Heart left ventricle (tissue), 13 donors: ENCODE results near the gene PTPN3.

Experiments
- CTCF ChIP-seq, 12 donors: fragments of 200-600 bp; sonication (generic) in 4 of 12; IDR thresholded peaks; one replicate each; pipeline versions ENCODE4 v1.5.0 to v1.8.0; 2018 to 2022; ENCODE audit warnings: antibody characterized with exemption in 12 of 12, mild to moderate bottlenecking in 5 of 12
- POLR2A ChIP-seq, 2 donors: fragments of 450-650 bp; IDR thresholded peaks; one replicate each; pipeline ENCODE4 v1.6.1; 2017; ENCODE audit warnings: antibody characterized with exemption in 2 of 2, mild to moderate bottlenecking in 2 of 2, moderate library complexity in 2 of 2
- donor health status: ischemic (EF 13 %, LVEDD 7.1; RV severe dilation, severe dysfunction).
- donor health status: DM: no; HTN: yes; CAD: no.
- donor health status: DM: no; HTN: no; CAD: no.
- donor health status: ischemic (EF 25% LVEDD 6.9; RV normal size, moderate dysfunction).
- donor health status: ischemic (EF 25% LVEDD 5.7; RV mildly dilated, moderate dysfunction).
- donor health status: ischemic (EF 35%, LVEDD 5.7; RV mildly dilated, moderate dysfunction).
- donor health status: nonischemic (EF 11% LVEDD 7.7; RV severe dilation, severe dysfunction).
- donor health status: DM: yes; HTN: yes; CAD: no.
- donor health status: PGD.
- donor health status: ischemic (EF 29% LVEDD 5.4; RV normal size, mild dysfunction).
- donor health status: nonischemic (EF 23%, LVEDD 6.1; RV moderate dilation, normal function).

DNA sequence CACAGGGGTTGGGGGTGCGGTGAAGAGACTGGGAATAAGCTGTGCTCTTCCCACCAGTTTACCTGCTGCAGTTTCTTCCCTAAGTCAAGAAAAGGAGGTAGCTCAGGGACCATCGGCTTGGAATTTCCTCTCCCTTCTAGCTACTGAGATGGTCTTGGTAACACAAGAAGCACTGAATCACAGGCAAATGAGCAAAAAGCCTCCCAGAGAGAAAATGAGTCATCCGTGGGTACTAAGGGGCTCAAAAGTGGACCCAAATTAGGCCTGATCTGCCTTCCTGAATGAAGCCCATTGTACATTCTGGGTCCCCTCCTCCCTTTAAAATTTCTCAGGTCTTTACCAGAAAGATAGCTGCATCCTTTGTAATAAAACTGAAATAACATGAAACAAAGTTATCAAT, 49.9 kb downstream of the PTPN3 start:
- no peak for TF ChIP-seq CTCF (IDR thresholded peaks at IDR 0.05)
- TF ChIP-seq POLR2A (IDR thresholded peaks at IDR 0.05), result no peak
